ENCODE data around the gene ABHD12B. TPM values are rescaled to one million over a fixed set of nuclear protein-coding genes. Genes with fewer than 3 reads are reported as not detected.
A peak's percentile ranks its signal among the peaks of the same experiment; 100 is the strongest.

The ABHD12B gene
- total RNA-seq, 1 experiment from 2014 or later = not detected

DNA sequence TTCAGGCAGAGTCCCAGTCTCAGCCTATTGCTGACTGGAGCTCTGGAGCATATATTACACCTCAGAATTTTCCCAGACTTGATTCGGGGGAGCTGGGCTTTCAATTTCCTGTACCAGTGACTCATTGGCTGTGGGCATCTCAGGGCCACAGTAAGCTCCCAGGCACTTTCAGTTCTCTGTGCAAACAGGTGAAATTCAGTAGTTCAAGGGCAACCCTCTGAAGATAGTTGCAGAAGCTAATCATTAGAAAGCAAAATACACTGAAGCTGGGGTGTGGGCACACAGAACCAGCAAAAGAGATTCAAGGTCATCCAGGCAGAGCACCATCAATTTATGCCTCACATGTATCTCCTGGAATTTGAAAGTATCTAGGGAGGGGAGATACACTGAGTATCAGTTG is 32.8 kb upstream of the ABHD12B start:
- DNase-seq (ENCODE audit: low spot score) = no peak

GRCh38 chr14:50839691-50840090 is 32.2 kb upstream of the ABHD12B start:
- DNase-seq (ENCODE audit: low spot score) = no peak

- no peak for DNase-seq (ENCODE audit: low spot score)
Observed at GRCh38 chr14:50844391-50844790, 27.5 kb upstream of the ABHD12B start.

DNA sequence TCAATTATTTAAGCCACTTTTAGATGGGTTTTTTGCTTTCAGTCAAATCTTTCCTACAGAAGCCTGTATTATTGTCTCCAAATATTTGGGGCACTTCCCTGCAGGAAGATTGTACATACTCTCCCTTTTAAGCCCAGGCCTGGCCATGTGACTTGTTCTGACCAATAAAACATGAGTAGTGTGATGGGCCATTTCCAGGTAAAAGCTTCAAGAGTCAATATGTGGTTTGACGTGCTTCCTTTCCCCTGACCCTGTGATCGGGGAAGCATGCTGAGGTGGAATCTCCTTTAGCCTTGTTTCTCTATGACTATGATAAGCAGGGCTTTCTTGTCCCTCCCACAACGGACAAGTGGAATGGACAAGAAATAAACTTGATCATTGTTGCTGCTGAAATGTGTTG is 26.7 kb upstream of the ABHD12B start:
- DNase-seq (ENCODE audit: low spot score) = no peak

GRCh38 chr14:50846226-50846880 is 25.5 kb upstream of the ABHD12B start:
- peak; percentile 66 for DNase-seq (ENCODE audit: low spot score)

GRCh38 chr14:50853891-50854290 is 18.0 kb upstream of the ABHD12B start:
- no peak for DNase-seq (ENCODE audit: low spot score)

- DNase-seq (ENCODE audit: low spot score) = no peak
Observed at GRCh38 chr14:50854521-50854920, 17.3 kb upstream of the ABHD12B start.

- DNase-seq (ENCODE audit: low spot score) = no peak
Observed at GRCh38 chr14:50855558-50855957, 16.3 kb upstream of the ABHD12B start.

- DNase-seq (ENCODE audit: low spot score) = no peak
Observed at GRCh38 chr14:50856660-50857059, 15.2 kb upstream of the ABHD12B start.

GRCh38 chr14:50859296-50859624 is 12.6 kb upstream of the ABHD12B start:
- DNase-seq (ENCODE audit: low spot score) = no peak

GRCh38 chr14:50860478-50861086 is 11.3 kb upstream of the ABHD12B start:
- DNase-seq (ENCODE audit: low spot score) = peak; percentile 53

DNA sequence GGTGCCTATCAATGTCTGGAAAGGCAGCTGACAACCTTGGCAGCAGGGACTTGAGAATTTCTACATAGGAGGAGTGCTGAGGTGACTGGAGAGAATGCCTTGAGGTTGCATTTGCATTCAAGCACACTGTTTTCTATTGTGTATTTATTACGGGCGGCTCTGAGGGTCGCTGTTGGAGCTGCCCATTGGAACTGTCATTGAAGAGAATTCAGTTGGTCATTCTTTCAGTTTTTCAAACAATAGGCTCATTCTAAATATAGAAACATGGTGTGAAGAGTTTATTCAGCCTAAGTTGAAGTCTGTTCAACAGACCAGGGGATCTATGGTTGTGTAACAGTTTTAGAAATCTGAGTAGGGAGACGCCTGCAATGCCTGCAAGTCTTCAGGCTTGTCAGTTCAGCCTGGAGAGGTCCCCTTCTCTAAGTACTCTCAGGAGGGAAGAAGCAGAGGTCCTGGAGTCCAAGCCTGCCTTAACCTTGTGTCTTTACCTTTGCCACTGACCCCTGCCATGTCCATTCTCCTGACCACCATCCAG is 9.8 kb upstream of the ABHD12B start:
- DNase-seq (ENCODE audit: low spot score) = no peak

- DNase-seq (ENCODE audit: low spot score) = no peak
Observed at GRCh38 chr14:50864237-50864636, 7.6 kb upstream of the ABHD12B start.

GRCh38 chr14:50864946-50865345 is 6.9 kb upstream of the ABHD12B start:
- DNase-seq (ENCODE audit: low spot score) = no peak

DNA sequence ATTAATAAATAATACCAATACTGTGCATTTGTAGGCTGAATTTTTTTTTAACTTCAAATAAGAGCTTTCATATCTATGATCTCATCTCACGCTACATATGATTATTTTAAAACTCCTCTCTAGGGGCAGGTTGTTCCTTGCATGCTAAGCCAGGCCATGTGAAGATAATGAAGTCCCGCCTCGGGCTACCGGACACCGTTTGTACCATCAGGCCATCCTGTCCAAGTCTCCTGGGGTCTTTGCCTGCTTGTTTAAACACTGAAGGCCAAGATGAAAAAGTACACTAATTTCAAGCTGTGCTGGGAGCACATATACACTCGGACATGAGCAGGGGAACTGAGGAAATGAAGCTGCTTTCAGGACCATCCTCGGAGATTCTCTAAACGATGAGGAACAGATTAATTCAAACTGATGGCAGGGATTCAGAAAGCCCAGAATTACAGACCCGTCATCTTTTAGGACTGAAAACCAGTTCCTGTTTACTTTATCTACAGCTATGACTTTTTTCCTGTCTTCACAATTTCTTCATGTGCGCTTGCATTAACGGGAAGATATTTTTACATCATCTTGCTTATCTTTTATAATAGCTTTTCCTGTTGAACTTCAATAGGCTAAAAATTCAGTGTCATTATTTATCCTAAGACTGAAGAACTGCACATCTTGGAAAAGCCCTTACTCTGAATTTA is 6.3 kb upstream of the ABHD12B start:
- DNase-seq (ENCODE audit: low spot score) = no peak

GRCh38 chr14:50871228-50871627 is 625 bp upstream of the ABHD12B start:
- DNase-seq (ENCODE audit: low spot score) = no peak

DNA sequence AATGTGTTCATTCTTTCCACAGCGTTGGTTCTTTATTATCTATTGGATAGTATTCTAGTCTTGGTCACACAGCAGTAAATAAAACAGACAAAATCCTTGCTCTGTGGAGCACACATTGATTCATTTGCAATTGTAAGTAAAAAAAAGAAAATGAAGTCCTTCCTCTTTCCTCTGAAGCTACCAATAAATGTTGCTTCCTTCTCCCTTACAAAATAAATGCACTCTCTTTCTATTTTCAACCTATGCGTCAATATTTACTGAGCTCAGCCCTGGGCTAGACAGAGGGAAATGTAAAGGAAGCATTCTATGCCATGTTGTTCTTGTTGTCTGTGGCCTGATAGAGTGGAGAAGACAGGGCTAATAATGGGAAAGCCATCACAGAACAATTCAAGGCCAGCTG is 2.9 kb downstream of the ABHD12B start:
- DNase-seq (ENCODE audit: low spot score) = no peak

GRCh38 chr14:50875359-50876070 is 3.7 kb downstream of the ABHD12B start:
- no peak for DNase-seq (ENCODE audit: low spot score)

GRCh38 chr14:50882932-50883826 is 11.3 kb downstream of the ABHD12B start:
- DNase-seq (ENCODE audit: low spot score) = no peak

- DNase-seq (ENCODE audit: low spot score) = no peak
Observed at GRCh38 chr14:50883827-50884197, 12.0 kb downstream of the ABHD12B start.

GRCh38 chr14:50887476-50887875 is 15.6 kb downstream of the ABHD12B start:
- DNase-seq (ENCODE audit: low spot score) = no peak
